GM12878 (cell line): Measurements from ENCODE around the gene SSH2.

Experiments used
- CREB1 ChIP-seq: IDR thresholded peaks from 2 replicates; pipeline ENCODE4 v1.6.1; 2012; ENCODE audit warnings: low read depth, mild to moderate bottlenecking, inconsistent platforms
- CTCF ChIP-seq, 3 experiments: IDR thresholded peaks in 2 of 3; conservative IDR thresholded peaks in 1 of 3; 2 replicates each; pipeline ENCODE4 v1.5.1; 2011; ENCODE audit warnings: low read depth in 3 of 3, low read length in 3 of 3, mild to moderate bottlenecking in 3 of 3, control low read depth in 2 of 3, moderate library complexity in 2 of 3, inconsistent platforms in 1 of 3, mixed read lengths in 1 of 3; ENCODE audit not compliant: control insufficient read depth in 2 of 3, insufficient read depth in 1 of 3; ENCODE audit errors: extremely low read depth in 1 of 3
- E2F4 ChIP-seq: IDR thresholded peaks from 2 replicates; pipeline ENCODE4 v1.6.1; 2012; ENCODE audit warnings: low read depth, low read length, improper control_type of control experiment
- IRF3 ChIP-seq: fragments of 450-650 bp; IDR thresholded peaks from 2 replicates; pipeline ENCODE4 v1.6.1; 2014; ENCODE audit warnings: mild to moderate bottlenecking
- NBN ChIP-seq: fragments of 450-650 bp; IDR thresholded peaks from 2 replicates; pipeline ENCODE4 v1.6.1; 2016
- POLR2A ChIP-seq: IDR thresholded peaks from 2 replicates; pipeline ENCODE4 v1.6.1; 2011; ENCODE audit warnings: low read depth, mild to moderate bottlenecking, low read length
- RELB ChIP-seq: fragments of 450-650 bp; IDR thresholded peaks from 2 replicates; pipeline ENCODE4 v1.6.1; 2017; ENCODE audit warnings: low read depth, mild to moderate bottlenecking, moderate library complexity

DNA sequence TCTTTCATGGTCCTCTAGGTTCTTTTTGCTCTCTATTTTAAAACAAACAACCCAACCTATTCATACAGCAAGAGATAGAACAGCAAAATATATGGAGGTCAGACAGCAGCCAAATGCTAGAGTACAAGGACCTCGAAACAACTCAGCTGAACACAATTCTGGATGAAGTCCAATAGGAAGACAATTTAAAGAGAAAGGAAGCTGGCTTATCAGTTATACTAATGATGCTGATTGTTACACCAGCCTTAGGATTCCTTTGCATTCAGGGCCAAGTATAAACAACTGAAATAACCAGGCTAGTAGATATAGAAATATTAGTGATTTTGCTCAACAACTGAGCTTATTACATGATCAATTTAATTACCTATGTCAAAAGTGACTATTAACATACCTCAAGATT, 2.5 kb downstream of the SSH2 start:
- TF ChIP-seq CTCF (IDR thresholded peaks at IDR 0.05 in 2 of 3, conservative IDR thresholded peaks at IDR 0.05 in 1 of 3; ENCODE audit: control insufficient read depth in 2 of 3, extremely low read depth in 1 of 3, insufficient read depth in 1 of 3, low read depth in 3 of 3, low read length in 3 of 3) = no peak
- TF ChIP-seq RELB = no peak
- TF ChIP-seq CREB1 = no peak
- no peak for TF ChIP-seq NBN
- TF ChIP-seq E2F4 = no peak
- no peak for TF ChIP-seq POLR2A
- TF ChIP-seq IRF3 = no peak
